ENCODE results near the gene E2F1. TPM values are rescaled to one million over a fixed set of nuclear protein-coding genes. Genes with fewer than 3 reads are reported as not detected.

Gene E2F1
- total and polyA plus RNA-seq, 2 donors (not counting 1 experiment from before 2014, with no cell fraction given), result 2.4 to 2.7 TPM

DNA sequence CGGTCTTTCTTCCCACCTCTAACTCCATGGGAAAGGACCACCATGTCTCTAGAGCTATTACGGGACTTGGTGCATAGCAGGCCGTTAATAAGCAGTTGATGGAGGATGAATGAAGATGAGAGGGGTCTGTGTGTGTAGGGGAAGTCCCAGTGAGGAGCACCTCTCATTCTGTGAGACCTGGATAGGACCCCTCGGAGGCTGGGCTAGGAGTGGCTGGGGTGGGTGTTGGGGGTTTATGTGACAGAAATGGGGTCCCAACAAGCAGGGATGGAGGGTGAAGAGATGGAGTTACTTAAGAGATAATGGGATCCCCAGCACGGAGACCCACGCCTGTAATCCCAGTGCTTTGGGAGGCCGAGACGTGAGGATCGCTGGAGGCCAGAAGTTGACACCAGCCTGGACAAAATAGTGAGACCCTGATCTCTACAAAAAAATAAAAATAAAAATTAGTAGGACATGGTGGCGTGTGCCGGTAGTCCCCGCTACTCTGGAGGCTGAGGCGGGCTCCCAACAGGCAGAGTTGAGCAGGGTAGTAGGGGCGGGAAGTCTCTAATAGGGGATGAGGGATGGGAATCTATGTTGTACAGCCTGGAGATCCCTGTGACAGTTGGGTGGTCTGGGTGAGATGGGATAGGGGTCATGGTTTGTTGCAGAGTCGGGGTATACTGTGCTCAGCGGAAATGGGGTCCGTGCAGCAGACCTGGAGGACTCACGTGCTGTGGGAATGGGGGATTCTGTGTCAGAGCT is 44.9 kb upstream of the E2F1 start:
- Mint-ChIP-seq H3K27me3 (no peaks in the 10 kb centered on the region), H3K27ac (peak overlapping the region; percentile 96), H3K4me1 (peaks cover 24% of the 10 kb centered on the region), H3K9me3 (ENCODE audit: insufficient read depth) (no peaks in the 10 kb centered on the region), H3K4me3 (peak overlapping the region; percentile 89)
- H3K4me1 ChIP-seq (ENCODE audit: control insufficient read depth in 2 of 2, insufficient read depth in 2 of 2, low read length in 2 of 2), result peaks cover 20 to 29% of the 10 kb centered on the region in 2 donors
- intact Hi-C loops (cut with micrococcal nuclease), result loop anchor here (2.0 kb wide), 1 partner anchor 56 kb away; the partner anchor contains the start of gene NECAB3
- peak overlapping the region; percentile 69 for H3K9ac ChIP-seq (ENCODE audit: low read length)
- H3K36me3 ChIP-seq (replicated peaks in 1 of 2; ENCODE audit: control extremely low read depth in 1 of 2, control insufficient read depth in 1 of 2, extremely low read depth in 1 of 2, insufficient read depth in 2 of 2, low read length in 1 of 2), result no peaks in the 10 kb centered on the region
- peak overlapping the region; percentile 31 to 68 (median 64) for H3K4me3 ChIP-seq (ENCODE audit: control extremely low read depth in 1 of 5, extremely low read depth in 1 of 5, insufficient read depth in 1 of 5, low read depth in 2 of 5, low read length in 4 of 5)
- DNase-seq (peak; percentile 25), ATAC-seq (ENCODE audit: low read depth) (no peak)
- POLR2A ChIA-PET, result interaction anchor here (0.5 to 3.5 kb wide), 6 partner anchors 11 to 278 kb away, joined by 3 to 31 read pairs (median 6); partner anchors contain the start of genes ACTL10, E2F1 and PXMP4
- TF ChIP-seq EZH2 (IDR thresholded peaks at IDR 0.05; ENCODE audit: borderline replicate concordance, insufficient read depth, low read depth, low read length, poor library complexity, severe bottlenecking), result no peak
- TF ChIP-seq, protein P1, sequence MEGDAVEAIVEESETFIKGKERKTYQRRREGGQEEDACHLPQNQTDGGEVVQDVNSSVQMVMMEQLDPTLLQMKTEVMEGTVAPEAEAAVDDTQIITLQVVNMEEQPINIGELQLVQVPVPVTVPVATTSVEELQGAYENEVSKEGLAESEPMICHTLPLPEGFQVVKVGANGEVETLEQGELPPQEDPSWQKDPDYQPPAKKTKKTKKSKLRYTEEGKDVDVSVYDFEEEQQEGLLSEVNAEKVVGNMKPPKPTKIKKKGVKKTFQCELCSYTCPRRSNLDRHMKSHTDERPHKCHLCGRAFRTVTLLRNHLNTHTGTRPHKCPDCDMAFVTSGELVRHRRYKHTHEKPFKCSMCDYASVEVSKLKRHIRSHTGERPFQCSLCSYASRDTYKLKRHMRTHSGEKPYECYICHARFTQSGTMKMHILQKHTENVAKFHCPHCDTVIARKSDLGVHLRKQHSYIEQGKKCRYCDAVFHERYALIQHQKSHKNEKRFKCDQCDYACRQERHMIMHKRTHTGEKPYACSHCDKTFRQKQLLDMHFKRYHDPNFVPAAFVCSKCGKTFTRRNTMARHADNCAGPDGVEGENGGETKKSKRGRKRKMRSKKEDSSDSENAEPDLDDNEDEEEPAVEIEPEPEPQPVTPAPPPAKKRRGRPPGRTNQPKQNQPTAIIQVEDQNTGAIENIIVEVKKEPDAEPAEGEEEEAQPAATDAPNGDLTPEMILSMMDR (IDR thresholded peaks at IDR 0.05), result no peak
- peak overlapping the region; percentile 59 to 81 for H3K27ac ChIP-seq (ENCODE audit: low read length in 2 of 2)
- H3K79me2 ChIP-seq (ENCODE audit: control insufficient read depth, insufficient read depth, low read length), result no peaks in the 10 kb centered on the region
- peak overlapping the region; percentile 93 for H2AFZ ChIP-seq (ENCODE audit: insufficient read depth, low read depth, low read length, poor library complexity, severe bottlenecking)
- WGBS (ENCODE audit: insufficient coverage), result 71% methylated on average over 13 of the region's 18 CpGs
- H3K27me3 ChIP-seq (replicated peaks in 1 of 4; ENCODE audit: control extremely low read depth in 1 of 4, control insufficient read depth in 3 of 4, insufficient read depth in 4 of 4, low read length in 3 of 4), result no peaks in the 10 kb centered on the region
- H3K9me3 ChIP-seq (ENCODE audit: control extremely low read depth in 1 of 3, control insufficient read depth in 2 of 3, insufficient read depth in 1 of 3, low read length in 2 of 3), result peaks cover 0 to 11% (median 4%) of the 10 kb centered on the region in 3 donors
- H4K20me1 ChIP-seq (ENCODE audit: control insufficient read depth, insufficient read depth, low read length, poor library complexity, severe bottlenecking), result no peaks in the 10 kb centered on the region
- H3K4me2 ChIP-seq (replicated peaks; ENCODE audit: low read depth, low read length, poor library complexity, severe bottlenecking), result peak overlapping the region; percentile 97
- CTCF ChIA-PET, result interaction anchor here (0.6 to 2.4 kb wide), 5 partner anchors 48 to 124 kb away, joined by 3 to 21 read pairs (median 4); partner anchors contain the start of genes ACTL10 and CHMP4B

DNA sequence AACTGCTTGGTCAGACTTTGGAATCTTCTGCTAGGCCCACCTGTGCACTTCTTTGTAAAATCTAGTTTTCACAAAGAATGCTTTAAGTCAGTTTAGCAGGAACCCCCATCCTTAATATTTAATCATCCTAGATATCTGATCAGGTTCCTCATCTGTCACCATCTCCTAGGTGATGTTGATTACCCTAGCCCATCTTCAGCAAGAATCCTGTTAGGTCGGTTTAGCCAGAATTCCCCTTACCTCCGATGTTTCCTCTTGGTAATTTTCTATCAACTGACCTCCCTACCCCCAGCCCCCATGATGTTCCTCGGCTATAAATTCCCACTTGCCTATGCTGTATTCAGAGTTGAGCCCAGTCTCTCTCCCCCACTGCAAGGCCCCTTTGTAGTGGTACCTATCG is 42.9 kb upstream of the E2F1 start:
- no peak overlapping the region for H2AFZ ChIP-seq (ENCODE audit: insufficient read depth, low read depth, low read length, poor library complexity, severe bottlenecking)
- no peak overlapping the region for H3K9ac ChIP-seq (ENCODE audit: low read length)
- no peaks in the 10 kb centered on the region for H4K20me1 ChIP-seq (ENCODE audit: control insufficient read depth, insufficient read depth, low read length, poor library complexity, severe bottlenecking)
- CTCF ChIA-PET, result no interaction called here
- peaks cover 0 to 4% (median 0%) of the 10 kb centered on the region in 3 donors for H3K9me3 ChIP-seq (ENCODE audit: control extremely low read depth in 1 of 3, control insufficient read depth in 2 of 3, insufficient read depth in 1 of 3, low read length in 2 of 3)
- Mint-ChIP-seq H3K27me3 (no peaks in the 10 kb centered on the region), H3K27ac (peak overlapping the region; percentile 48), H3K9me3 (ENCODE audit: insufficient read depth) (no peaks in the 10 kb centered on the region), H3K4me1 (peaks cover 18% of the 10 kb centered on the region), H3K4me3 (no peak overlapping the region)
- TF ChIP-seq EZH2 (IDR thresholded peaks at IDR 0.05; ENCODE audit: borderline replicate concordance, insufficient read depth, low read depth, low read length, poor library complexity, severe bottlenecking), result no peak
- TF ChIP-seq, protein P1 (IDR thresholded peaks at IDR 0.05), result no peak
- 94% methylated on average over 2 of the region's 4 CpGs for WGBS (ENCODE audit: insufficient coverage)
- H3K79me2 ChIP-seq (ENCODE audit: control insufficient read depth, insufficient read depth, low read length), result no peaks in the 10 kb centered on the region
- no peak overlapping the region for H3K4me3 ChIP-seq (ENCODE audit: control extremely low read depth in 1 of 5, extremely low read depth in 1 of 5, insufficient read depth in 1 of 5, low read depth in 2 of 5, low read length in 4 of 5)
- no peak for DNase-seq
- intact Hi-C loops (cut with micrococcal nuclease), result no loop called here
- H3K4me1 ChIP-seq (ENCODE audit: control insufficient read depth in 2 of 2, insufficient read depth in 2 of 2, low read length in 2 of 2), result peaks cover 15 to 23% of the 10 kb centered on the region in 2 donors
- H3K36me3 ChIP-seq (replicated peaks in 1 of 2; ENCODE audit: control extremely low read depth in 1 of 2, control insufficient read depth in 1 of 2, extremely low read depth in 1 of 2, insufficient read depth in 2 of 2, low read length in 1 of 2), result no peaks in the 10 kb centered on the region
- H3K27ac ChIP-seq (ENCODE audit: low read length in 2 of 2), result no peak overlapping the region
- no peaks in the 10 kb centered on the region for H3K27me3 ChIP-seq (replicated peaks in 1 of 4; ENCODE audit: control extremely low read depth in 1 of 4, control insufficient read depth in 3 of 4, insufficient read depth in 4 of 4, low read length in 3 of 4)
- H3K4me2 ChIP-seq (replicated peaks; ENCODE audit: low read depth, low read length, poor library complexity, severe bottlenecking), result no peak overlapping the region
- POLR2A ChIA-PET, result no interaction called here
- no peak for ATAC-seq (ENCODE audit: low read depth)

All from B cell (primary cell).